ENCODE results near the gene CLSTN2. TPM values are rescaled to one million over a fixed set of nuclear protein-coding genes. Genes with fewer than 3 reads are reported as not detected.

CLSTN2 gene
- total and polyA plus RNA-seq, 2 of the 4 experiments (the other 2 are of a cell fraction): under 0.01 to 0.07 TPM

DNA sequence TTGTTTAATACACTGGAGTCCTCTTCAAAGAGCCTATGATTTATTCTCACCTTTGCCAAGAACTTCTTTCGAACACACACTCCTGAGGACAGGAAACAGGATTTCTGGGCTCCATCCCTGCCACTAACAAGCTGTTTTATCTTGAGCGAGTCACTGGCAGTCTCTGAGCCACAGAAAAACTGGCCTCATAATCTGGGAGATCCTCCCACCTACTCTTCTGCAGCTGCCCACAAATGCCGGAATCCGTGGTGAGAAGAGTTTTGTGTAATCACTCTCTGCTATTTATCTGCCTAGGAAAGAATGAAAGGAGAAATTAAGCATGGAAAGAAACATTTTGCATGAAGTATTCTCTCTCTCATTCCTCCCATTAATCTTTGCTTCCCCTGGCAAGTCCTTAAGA is 570.9 kb downstream of the CLSTN2 start:
- dilution Hi-C loops (cut with HindIII; ENCODE audit: low sequenced_read_pairs, unreplicated experiment) (no loop called here), intact Hi-C loops (cut with micrococcal nuclease) (no loop called here), in situ Hi-C loops (cut with MboI; ENCODE audit: low sequenced_read_pairs) (no loop called here)
- no peak overlapping the region for H3K14ac ChIP-seq (replicated peaks; ENCODE audit: low read depth, low read length)
- H3K9me3 ChIP-seq (ENCODE audit: control insufficient read depth, insufficient read depth, low read length): no peaks in the 10 kb centered on the region; the same call in 1 of the 2 replicates
- no peaks in the 10 kb centered on the region for H3K4me1 ChIP-seq (ENCODE audit: control insufficient read depth, insufficient read depth, low read length)
- no peak overlapping the region for H2BK120ac ChIP-seq (ENCODE audit: low read depth, low read length)
- no peaks in the 10 kb centered on the region for H3K27me3 ChIP-seq (ENCODE audit: control insufficient read depth, insufficient read depth, low read length)
- DNase-seq: no peak
- no peak overlapping the region for H3K9ac ChIP-seq (ENCODE audit: low read depth, low read length)
- H2BK5ac ChIP-seq (ENCODE audit: low read depth, low read length, poor library complexity, severe bottlenecking): no peak overlapping the region
- no peaks in the 10 kb centered on the region for H3K36me3 ChIP-seq (ENCODE audit: control insufficient read depth, insufficient read depth, low read length)
- H3K18ac ChIP-seq (ENCODE audit: low read depth, low read length): no peak overlapping the region
- H3K27ac ChIP-seq (ENCODE audit: insufficient read depth, low read length): no peak overlapping the region
- TF ChIP-seq FOS (IDR thresholded peaks at IDR 0.05; ENCODE audit: low read depth, low read length) (no peak), POLR2A (IDR thresholded peaks at IDR 0.05; ENCODE audit: low read depth, low read length) (no peak), CHD1 (IDR thresholded peaks at IDR 0.05; ENCODE audit: low read depth, low read length) (no peak), MAZ (IDR thresholded peaks at IDR 0.05; ENCODE audit: borderline replicate concordance, low read depth, low read length) (no peak), RAD21 (IDR thresholded peaks at IDR 0.05; ENCODE audit: low read length) (no peak), BHLHE40 (IDR thresholded peaks at IDR 0.05; ENCODE audit: low read depth, low read length) (no peak)
- TF ChIP-seq, protein P1, sequence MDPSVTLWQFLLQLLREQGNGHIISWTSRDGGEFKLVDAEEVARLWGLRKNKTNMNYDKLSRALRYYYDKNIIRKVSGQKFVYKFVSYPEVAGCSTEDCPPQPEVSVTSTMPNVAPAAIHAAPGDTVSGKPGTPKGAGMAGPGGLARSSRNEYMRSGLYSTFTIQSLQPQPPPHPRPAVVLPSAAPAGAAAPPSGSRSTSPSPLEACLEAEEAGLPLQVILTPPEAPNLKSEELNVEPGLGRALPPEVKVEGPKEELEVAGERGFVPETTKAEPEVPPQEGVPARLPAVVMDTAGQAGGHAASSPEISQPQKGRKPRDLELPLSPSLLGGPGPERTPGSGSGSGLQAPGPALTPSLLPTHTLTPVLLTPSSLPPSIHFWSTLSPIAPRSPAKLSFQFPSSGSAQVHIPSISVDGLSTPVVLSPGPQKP (IDR thresholded peaks at IDR 0.05; ENCODE audit: borderline replicate concordance, low read depth, low read length): no peak
- no peak overlapping the region for H3K4me3 ChIP-seq (ENCODE audit: insufficient read depth, low read depth, low read length)
- no TSS peak for BruUV-seq (replicated peaks)
- no peak overlapping the region for H2AK5ac ChIP-seq (ENCODE audit: low read depth, low read length)
- no peaks in the 10 kb centered on the region for H3K79me1 ChIP-seq (ENCODE audit: low read depth in 1 of 2, low read length in 2 of 2)
- ChIA-PET POLR2A (ENCODE audit: unreplicated experiment) (no interaction called here), CTCF (no interaction called here)
- no peaks in the 10 kb centered on the region for H3K9me1 ChIP-seq (ENCODE audit: insufficient read depth, low read length)
- no CpG with 5 or more reads among the region's 4 CpGs for WGBS, 2 experiments (ENCODE audit: extremely low coverage in 2 of 2, insufficient read length in 1 of 2)
- no peak overlapping the region for H4K91ac ChIP-seq (ENCODE audit: insufficient read depth, low read depth, low read length)
- no peak overlapping the region for H3K4ac ChIP-seq (ENCODE audit: low read depth, low read length)
- H4K5ac ChIP-seq (ENCODE audit: low read depth, low read length): no peak overlapping the region
- H2AK9ac ChIP-seq (replicated peaks; ENCODE audit: low read depth, low read length, poor library complexity): no peak overlapping the region
- H2AFZ ChIP-seq (replicated peaks; ENCODE audit: low read length, poor library complexity): no peak overlapping the region
- no peak overlapping the region for H3K56ac ChIP-seq (ENCODE audit: extremely low read depth, insufficient read depth, low read length)
- no peak overlapping the region for H3K4me2 ChIP-seq (ENCODE audit: low read depth, low read length)
- H3K23ac ChIP-seq (ENCODE audit: low read depth, low read length): no peak overlapping the region
- no peak for ATAC-seq (ENCODE audit: low read depth)
- no peaks in the 10 kb centered on the region for H4K20me1 ChIP-seq (ENCODE audit: insufficient read depth, low read length)
- H4K8ac ChIP-seq (ENCODE audit: low read depth in 2 of 2, low read length in 2 of 2): no peak overlapping the region
- H2BK15ac ChIP-seq (ENCODE audit: low read depth, low read length): no peak overlapping the region
- no peak overlapping the region for H2BK20ac ChIP-seq (ENCODE audit: low read depth, low read length)

Data from IMR-90 (cell line).